HepG2 (cell line): ENCODE measurements around the gene ZBTB7C. TPM values are rescaled to one million over a fixed set of nuclear protein-coding genes. Genes with fewer than 3 reads are reported as not detected.

Source experiments
- ATAC-seq: fragments of 200-7000 bp; cut with Tn5 transposase; 3 replicates; pipeline ENCODE4 v1.9.1; 2020; ENCODE audit warnings: mild to moderate bottlenecking, moderate library complexity
- BruUV-seq: library from RNA; stranded (reverse); fragments of 400-500 nt; replicated peaks from 2 replicates; lab custom pipeline; 2021; lab: Mats Ljungman, UMichigan
- CTCF ChIA-PET: fragments of 300-600 bp; formaldehyde crosslinking; extraction: SDS; loops from one replicate; lab custom pipeline; 2021; ENCODE audit warnings: low total read pairs, inconsistent platforms, low intra/inter-chr PET ratio; lab: Yijun Ruan, JAX
- POLR2A ChIA-PET: fragments of 350-600 bp; sonication (Branson Sonifier 250); formaldehyde crosslinking; loops from one replicate; lab custom pipeline; 2020; ENCODE audit warnings: antibody characterized with exemption, inconsistent platforms; lab: Yijun Ruan, JAX
- DNase-seq: peaks from one replicate; pipeline ENCODE4 v3.0.0-alpha.2; 2015; ENCODE audit warnings: low spot score
- FAIRE-seq: peaks from 3 replicates; lab custom pipeline; 2011; peaks lifted over from hg19 to GRCh38; lab: Jason Lieb, UNC
- H2AFZ ChIP-seq: one replicate; pipeline ENCODE4 v1.6.1; 2011; ENCODE audit warnings: low read length, inconsistent platforms
- H3K27ac ChIP-seq: fragments of 300-600 bp; 3 replicates; pipeline ENCODE4 v1.8.0; 2011; ENCODE audit warnings: mixed run types, mild to moderate bottlenecking, mixed read lengths, low read length, inconsistent platforms; ENCODE audit not compliant: insufficient read depth; ENCODE audit errors: extremely low read length
- H3K27me3 ChIP-seq, 2 experiments: fragments of 200-600 bp in 1 of 2; 2 replicates in 1 of 2; 3 replicates in 1 of 2; pipeline versions ENCODE4 v1.6.0 to v1.8.0; 2011; ENCODE audit warnings: low read length in 2 of 2, mild to moderate bottlenecking in 2 of 2, moderate library complexity in 2 of 2, inconsistent platforms in 1 of 2; ENCODE audit not compliant: insufficient read depth in 2 of 2, control insufficient read depth in 1 of 2
- H3K36me3 ChIP-seq, 2 experiments: fragments of 200-600 bp in 1 of 2; replicated peaks in 1 of 2; 2 replicates in 1 of 2; 3 replicates in 1 of 2; pipeline versions ENCODE4 v1.5.1 to v1.8.0; 2011; ENCODE audit warnings: low read length in 2 of 2, inconsistent platforms in 1 of 2; ENCODE audit not compliant: insufficient read depth in 2 of 2, control insufficient read depth in 1 of 2
- H3K4me1 ChIP-seq: 2 replicates; pipeline ENCODE4 v1.5.1; 2012; ENCODE audit warnings: low read length, inconsistent platforms; ENCODE audit not compliant: insufficient read depth
- H3K4me2 ChIP-seq: 2 replicates; pipeline ENCODE4 v1.6.0; 2011; ENCODE audit warnings: low read depth, low read length, inconsistent platforms
- H3K4me3 ChIP-seq, 3 experiments: fragments of 200-600 bp in 1 of 3; sonication (generic), shearing (Covaris generic) in 1 of 3; replicated peaks in 1 of 3; 2 replicates each; pipeline ENCODE4 v1.5.1; 2011 to 2016; ENCODE audit warnings: low read length in 3 of 3, inconsistent platforms in 2 of 3, low read depth in 2 of 3, mild to moderate bottlenecking in 2 of 3, control low read depth in 1 of 3, mixed read lengths in 1 of 3; ENCODE audit not compliant: insufficient read depth in 1 of 3
- H3K79me2 ChIP-seq: one replicate; pipeline ENCODE4 v1.6.1; 2011; ENCODE audit warnings: low read length, inconsistent platforms; ENCODE audit not compliant: insufficient read depth
- H3K9ac ChIP-seq: 2 replicates; pipeline ENCODE4 v1.6.0; 2011; ENCODE audit warnings: mild to moderate bottlenecking, low read depth, low read length, inconsistent platforms; ENCODE audit not compliant: insufficient read depth
- H3K9me3 ChIP-seq: 2 replicates; pipeline ENCODE4 v1.5.1; 2012; ENCODE audit warnings: mild to moderate bottlenecking, low read length
- H4K20me1 ChIP-seq: 2 replicates; pipeline ENCODE4 v1.6.0; 2011; ENCODE audit warnings: inconsistent platforms, mild to moderate bottlenecking, low read length, moderate library complexity; ENCODE audit not compliant: insufficient read depth
- GATAD2A ChIP-seq: IDR thresholded peaks from 2 replicates; pipeline ENCODE4 v1.6.1; 2016
- HOXA9 ChIP-seq: sonication (generic); formaldehyde crosslinking; IDR thresholded peaks from 2 replicates; pipeline ENCODE4 v1.8.1; 2022; ENCODE audit warnings: missing genetic modification reagents, mild to moderate bottlenecking, moderate library complexity, borderline replicate concordance
- MED1 ChIP-seq: sonication (generic); formaldehyde crosslinking; IDR thresholded peaks from 2 replicates; pipeline ENCODE4 v1.4.0; 2020; ENCODE audit warnings: missing genetic modification reagents
- MEIS2 ChIP-seq: sonication (generic); formaldehyde crosslinking; IDR thresholded peaks from 2 replicates; pipeline ENCODE4 v1.9.0; 2021; ENCODE audit warnings: mild to moderate bottlenecking, missing genetic modification reagents
- PCBP2 ChIP-seq: fragments of 200-400 bp; formaldehyde crosslinking; optimal IDR thresholded peaks from 2 replicates; pipeline ENCODE3; 2018; ENCODE audit warnings: low read length, low read depth; ENCODE audit not compliant: poor library complexity, severe bottlenecking
- RARA ChIP-seq: IDR thresholded peaks from 2 replicates; pipeline ENCODE4 v1.6.1; 2016; ENCODE audit warnings: missing genetic modification reagents, missing compliant biosample characterization
- SIN3A ChIP-seq: IDR thresholded peaks from 2 replicates; pipeline ENCODE4 v1.6.1; 2011; ENCODE audit warnings: low read depth, mild to moderate bottlenecking, control low read depth, low read length, borderline replicate concordance
- SKIL ChIP-seq: sonication (generic); formaldehyde crosslinking; IDR thresholded peaks from 2 replicates; pipeline ENCODE4 v1.8.0; 2022; ENCODE audit warnings: missing genetic modification reagents, mild to moderate bottlenecking, moderate library complexity, borderline replicate concordance
- SMC3 ChIP-seq: IDR thresholded peaks from 2 replicates; pipeline ENCODE4 v1.6.1; 2011; ENCODE audit warnings: low read length, improper control_type of control experiment
- ZNF160 ChIP-seq: sonication (generic); formaldehyde crosslinking; IDR thresholded peaks from 2 replicates; pipeline ENCODE4 v1.8.0; 2022; ENCODE audit warnings: mild to moderate bottlenecking, inconsistent platforms, missing genetic modification reagents
- ZNF354B ChIP-seq: sonication (generic); formaldehyde crosslinking; IDR thresholded peaks from 2 replicates; pipeline ENCODE4 v1.8.0; 2022; ENCODE audit warnings: mild to moderate bottlenecking, missing genetic modification reagents
- ZNF572 ChIP-seq: sonication (generic); formaldehyde crosslinking; IDR thresholded peaks from 2 replicates; pipeline ENCODE4 v1.5.1; 2020; ENCODE audit warnings: mild to moderate bottlenecking, missing genetic modification reagents
- ZNF75D ChIP-seq: sonication (generic); formaldehyde crosslinking; IDR thresholded peaks from 2 replicates; pipeline ENCODE4 v1.8.1; 2023; ENCODE audit warnings: missing genetic modification reagents, mild to moderate bottlenecking, borderline replicate concordance
- ZNF891 ChIP-seq: sonication (generic); formaldehyde crosslinking; IDR thresholded peaks from 2 replicates; pipeline ENCODE4 v1.5.0; 2020; ENCODE audit warnings: mild to moderate bottlenecking, missing genetic modification reagents
- WGBS: methylation state at CpG from one replicate; pipeline ENCODE4 v1.1.6; 2017; ENCODE audit warnings: low lambda C conversion rate; 5-methylcytosine and 5-hydroxymethylcytosine counted together
- in situ Hi-C: cut with HindIII; loops from 2 replicates; pipeline ENCODE4 v1.10.0; 2017; ENCODE audit warnings: low pct_unique_long_range_greater_than_20kb; ENCODE audit not compliant: extremely low pct_ligation_motif_present
- intact Hi-C: fragments of 100-400 bp; cut with micrococcal nuclease; formaldehyde crosslinking; loops from one replicate; pipeline ENCODE4 v1.10.0; 2022; ENCODE audit not compliant: unreplicated experiment
- polyA plus RNA-seq, 8 experiments: library from polyadenylated mRNA; depleted of rRNA in 3 of 8; stranded (reverse) in 7 of 8; unstranded in 1 of 8; fragments of >200 nt; fragmentation: Illumina TruSeq in 4 of 8; extraction: Trizol in 4 of 8; gene quantifications; 2 replicates each; pipeline versions ENCODE4 v1.2.1 to v1.2.3, GENCODE V29; 2011 to 2016; ENCODE audit warnings: low read depth in 4 of 8, missing spikeins in 1 of 8, mixed read lengths in 1 of 8; ENCODE audit not compliant: insufficient read depth in 1 of 8
- total RNA-seq, 5 experiments: library from RNA; depleted of rRNA; stranded (reverse); fragments of >200 nt; fragmentation: Illumina TruSeq; extraction: Trizol; gene quantifications; 2 replicates each; pipeline ENCODE4 v1.2.3, GENCODE V29; 2016; ENCODE audit warnings: low read depth in 1 of 5

ZBTB7C gene
- total and polyA plus RNA-seq, 2 of the 13 experiments (the other 11 are each of a cell fraction or from before 2014, with no cell fraction given): 0.01 to 0.04 TPM

GRCh38 chr18:48173557-48173956 lies 235.6 kb downstream of the ZBTB7C start:
- Histone ChIP-seq H3K9me3 (no peaks in the 10 kb centered on the region), H3K79me2 (no peaks in the 10 kb centered on the region), H3K4me1 (peaks cover 6% of the 10 kb centered on the region), H3K36me3 (no peaks in the 10 kb centered on the region), H3K27me3 (peaks cover 0 to 10% of the 10 kb centered on the region in 2 experiments; a peak in 3 of 5 replicates), H3K4me3 (no peak overlapping the region)
- in situ Hi-C loops: no loop called here
- WGBS: 27% methylated on average over 2 of the region's 2 CpGs
- CTCF ChIA-PET: no interaction called here
- TF ChIP-seq SMC3 (no peak), SIN3A (no peak), ZNF891 (no peak), ZNF75D (CRISPR knock-in tag) (no peak), RARA (CRISPR knock-in tag) (no peak), ZNF572 (no peak), MED1 (CRISPR knock-in tag) (no peak), ZNF160 (CRISPR knock-in tag) (no peak), PCBP2 (no peak)
- TF ChIP-seq, all 625 proteins: peak for 0
- H3K27ac ChIP-seq: no peak overlapping the region
- no peak overlapping the region for H3K9ac ChIP-seq
- BruUV-seq: no TSS peak
- DNase-seq: no peak
- no peaks in the 10 kb centered on the region for H4K20me1 ChIP-seq
- H3K4me2 ChIP-seq: no peak overlapping the region
- POLR2A ChIA-PET: no interaction called here
- ATAC-seq: no peak
- no peak for FAIRE-seq
- intact Hi-C loops: no loop called here
- no peak overlapping the region for H2AFZ ChIP-seq

GRCh38 chr18:48172226-48173006 lies 236.8 kb downstream of the ZBTB7C start:
- Histone ChIP-seq H3K79me2 (no peaks in the 10 kb centered on the region), H3K27me3 (peaks cover 0 to 10% of the 10 kb centered on the region in 2 experiments; a peak in 3 of 5 replicates), H3K4me1 (peaks cover 17% of the 10 kb centered on the region), H3K9me3 (no peaks in the 10 kb centered on the region), H3K4me3 (no peak overlapping the region), H3K4me2 (no peak overlapping the region), H3K27ac (no peak overlapping the region), H4K20me1 (no peaks in the 10 kb centered on the region), H3K9ac (no peak overlapping the region), H2AFZ (no peak overlapping the region), H3K36me3 (no peaks in the 10 kb centered on the region)
- ATAC-seq (no peak), DNase-seq (no peak), FAIRE-seq (no peak)
- intact Hi-C loops (no loop called here), in situ Hi-C loops (no loop called here)
- WGBS: 56% methylated on average over 18 of the region's 19 CpGs
- POLR2A ChIA-PET: no interaction called here
- no TSS peak for BruUV-seq
- CTCF ChIA-PET: no interaction called here
- TF ChIP-seq SKIL (CRISPR knock-in tag) (no peak), HOXA9 (CRISPR knock-in tag) (no peak), MEIS2 (CRISPR knock-in tag) (no peak), ZNF354B (CRISPR knock-in tag) (no peak), GATAD2A (CRISPR knock-in tag) (no peak)
